GM10266 (cell line): ENCODE results near the gene XRN2.

Experiments used
- DNase-seq: peaks from one replicate; pipeline ENCODE4 v3.0.0; 2012; ENCODE audit errors: extremely low spot score
- CTCF ChIP-seq: IDR thresholded peaks from 2 replicates; pipeline ENCODE4 v1.5.1; 2012; ENCODE audit warnings: mild to moderate bottlenecking, low read depth; ENCODE audit not compliant: control insufficient read depth, insufficient read depth; ENCODE audit errors: missing control alignments

XRN2 gene

GRCh38 chr20:21353236-21353635, 50.1 kb downstream of the XRN2 start:
- no peak for DNase-seq

GRCh38 chr20:21355981-21356380, 52.9 kb downstream of the XRN2 start:
- no peak for TF ChIP-seq CTCF
- no peak for DNase-seq

More at GRCh38 chr20:21353236-21353635, 50.1 kb downstream of the XRN2 start:
- TF ChIP-seq CTCF = no peak

GRCh38 chr20:21356386-21356785, 53.3 kb downstream of the XRN2 start:
- DNase-seq = no peak
- no peak for TF ChIP-seq CTCF

GRCh38 chr20:21357844-21358243, 54.7 kb downstream of the XRN2 start:
- no peak for TF ChIP-seq CTCF
- DNase-seq = no peak

- no peak for DNase-seq
- TF ChIP-seq CTCF = no peak
These were observed 55.6 kb downstream of the XRN2 start for GRCh38 chr20:21358737-21359136.

GRCh38 chr20:21360705-21361104, 57.6 kb downstream of the XRN2 start:
- no peak for TF ChIP-seq CTCF
- no peak for DNase-seq

- no peak for DNase-seq
- TF ChIP-seq CTCF = no peak
These were observed 58.1 kb downstream of the XRN2 start for GRCh38 chr20:21361266-21361665.
